Endodermal cell (in vitro differentiated cells): ENCODE results near the gene GLIS1. TPM values are rescaled to one million over a fixed set of nuclear protein-coding genes. Genes with fewer than 3 reads are reported as not detected.

ENCODE experiments used
- DNase-seq: peaks from one replicate; pipeline ENCODE4 v3.0.0-alpha.2; 2017
- H3K27ac ChIP-seq: 2 replicates; pipeline ENCODE4 v1.5.1; 2013; ENCODE audit warnings: mild to moderate bottlenecking, low read depth, low read length, moderate library complexity
- H3K27me3 ChIP-seq: 2 replicates; pipeline ENCODE4 v1.6.1; 2013; ENCODE audit warnings: mild to moderate bottlenecking, low read length, moderate library complexity; ENCODE audit not compliant: insufficient read depth, control insufficient read depth, poor library complexity, severe bottlenecking
- H3K36me3 ChIP-seq: 2 replicates; pipeline ENCODE4 v1.7.0; 2013; ENCODE audit warnings: mild to moderate bottlenecking, low read length, moderate library complexity; ENCODE audit not compliant: control insufficient read depth, insufficient read depth
- H3K4me1 ChIP-seq: one replicate; pipeline ENCODE4 v1.7.0; 2013; ENCODE audit warnings: low read length; ENCODE audit not compliant: control insufficient read depth, insufficient read depth
- H3K4me3 ChIP-seq: 2 replicates; pipeline ENCODE4 v1.5.1; 2013; ENCODE audit warnings: mild to moderate bottlenecking, low read length, moderate library complexity
- H3K9ac ChIP-seq: 2 replicates; pipeline ENCODE4 v1.6.1; 2013; ENCODE audit warnings: mild to moderate bottlenecking, low read length, moderate library complexity; ENCODE audit not compliant: poor library complexity, severe bottlenecking; ENCODE audit errors: extremely low read depth
- H3K9me3 ChIP-seq: 2 replicates; pipeline ENCODE4 v1.6.1; 2013; ENCODE audit warnings: mild to moderate bottlenecking, low read length, moderate library complexity; ENCODE audit not compliant: control insufficient read depth
- H3K27ac Mint-ChIP-seq: 2 replicates; pipeline ENCODE4 v1.8.0; 2020; ENCODE audit warnings: mixed read lengths
- H3K27me3 Mint-ChIP-seq: 2 replicates; pipeline ENCODE4 v1.8.0; 2021; ENCODE audit warnings: mild to moderate bottlenecking, mixed read lengths; ENCODE audit not compliant: insufficient read depth
- H3K36me3 Mint-ChIP-seq: 2 replicates; pipeline ENCODE4 v1.8.0; 2020; ENCODE audit warnings: low read depth, mixed read lengths
- H3K4me1 Mint-ChIP-seq: 2 replicates; pipeline ENCODE4 v1.8.0; 2020; ENCODE audit warnings: mixed read lengths
- H3K4me3 Mint-ChIP-seq: 2 replicates; pipeline ENCODE4 v1.8.0; 2020; ENCODE audit warnings: mild to moderate bottlenecking, moderate library complexity, mixed read lengths
- H3K9me3 Mint-ChIP-seq: 2 replicates; pipeline ENCODE4 v1.8.0; 2020; ENCODE audit warnings: mild to moderate bottlenecking, mixed read lengths
- WGBS, 2 experiments: methylation state at CpG; one replicate each; pipeline versions ENCODE4 v1.1.5 to v1.1.7; 2013; ENCODE audit warnings: missing lambda C conversion rate in 2 of 2, mixed read lengths in 1 of 2; ENCODE audit not compliant: insufficient coverage in 1 of 2, insufficient read length in 1 of 2; 5-methylcytosine and 5-hydroxymethylcytosine counted together
- total RNA-seq, 2 donors: library from RNA; stranded (reverse); fragmentation: NEBNext Ultra II Directional in 1 of 2; extraction: Animal tissue kit (Norgen Biotek cat#: 25700) in 1 of 2; gene quantifications; 2 replicates in 1 of 2; 3 replicates in 1 of 2; pipeline ENCODE4 v1.2.1, GENCODE V29; 2021
- TF ChIP-seq, protein P1 (sequence below): fragments of 200-600 bp; sonication (generic); conservative IDR thresholded peaks from 2 replicates; pipeline ENCODE4 v1.5.0; 2021; ENCODE audit warnings: antibody characterized with exemption, mild to moderate bottlenecking

The GLIS1 gene
- total RNA-seq, 2 donors from 2014 or later = 2.1 to 3.9 TPM

DNA sequence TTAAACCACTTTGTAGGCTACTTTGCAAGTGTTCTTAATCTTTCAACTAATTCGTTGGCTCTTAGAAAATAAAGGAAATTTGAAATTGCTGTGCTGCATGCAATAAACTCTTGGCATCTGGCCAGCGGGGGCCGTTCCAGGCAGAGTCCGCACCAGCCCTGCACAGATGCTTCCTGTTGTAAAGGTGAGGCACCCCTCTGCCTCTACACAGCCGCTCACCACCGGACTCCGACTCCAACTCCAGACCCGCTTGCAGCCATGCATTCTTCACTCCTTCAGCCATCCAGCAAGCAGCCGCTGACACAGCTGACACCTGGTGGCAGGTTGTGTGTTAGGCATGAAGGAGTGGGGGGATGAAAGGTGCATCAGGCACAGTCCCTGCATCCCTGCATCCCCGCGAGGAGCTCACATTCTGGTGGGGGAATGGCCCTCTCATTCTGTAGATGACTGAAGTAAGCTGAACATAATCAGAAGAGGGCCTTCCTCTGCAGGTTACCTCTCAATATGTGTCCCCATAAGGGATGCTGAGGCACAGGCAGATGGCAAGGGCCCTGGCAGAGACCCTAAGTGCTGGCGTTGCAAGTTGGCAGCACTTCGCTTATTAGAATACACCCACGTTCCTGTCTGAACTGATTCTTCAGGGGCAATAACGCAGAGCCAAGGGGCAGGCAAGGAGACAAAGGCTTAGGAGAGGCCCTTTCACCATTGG, 56.8 kb downstream of the GLIS1 start:
- Histone ChIP-seq H3K36me3 (no peaks in the 10 kb centered on the region), H3K9me3 (no peaks in the 10 kb centered on the region), H3K27ac (no peak overlapping the region), H3K27me3 (peaks cover 14% of the 10 kb centered on the region), H3K9ac (no peak overlapping the region), H3K4me3 (no peak overlapping the region), H3K4me1 (peaks cover 6% of the 10 kb centered on the region)
- TF ChIP-seq, protein P1, sequence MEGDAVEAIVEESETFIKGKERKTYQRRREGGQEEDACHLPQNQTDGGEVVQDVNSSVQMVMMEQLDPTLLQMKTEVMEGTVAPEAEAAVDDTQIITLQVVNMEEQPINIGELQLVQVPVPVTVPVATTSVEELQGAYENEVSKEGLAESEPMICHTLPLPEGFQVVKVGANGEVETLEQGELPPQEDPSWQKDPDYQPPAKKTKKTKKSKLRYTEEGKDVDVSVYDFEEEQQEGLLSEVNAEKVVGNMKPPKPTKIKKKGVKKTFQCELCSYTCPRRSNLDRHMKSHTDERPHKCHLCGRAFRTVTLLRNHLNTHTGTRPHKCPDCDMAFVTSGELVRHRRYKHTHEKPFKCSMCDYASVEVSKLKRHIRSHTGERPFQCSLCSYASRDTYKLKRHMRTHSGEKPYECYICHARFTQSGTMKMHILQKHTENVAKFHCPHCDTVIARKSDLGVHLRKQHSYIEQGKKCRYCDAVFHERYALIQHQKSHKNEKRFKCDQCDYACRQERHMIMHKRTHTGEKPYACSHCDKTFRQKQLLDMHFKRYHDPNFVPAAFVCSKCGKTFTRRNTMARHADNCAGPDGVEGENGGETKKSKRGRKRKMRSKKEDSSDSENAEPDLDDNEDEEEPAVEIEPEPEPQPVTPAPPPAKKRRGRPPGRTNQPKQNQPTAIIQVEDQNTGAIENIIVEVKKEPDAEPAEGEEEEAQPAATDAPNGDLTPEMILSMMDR = peak; percentile 87
- Mint-ChIP-seq H3K36me3 (no peaks in the 10 kb centered on the region), H3K4me3 (no peak overlapping the region), H3K4me1 (peaks cover 30% of the 10 kb centered on the region), H3K27me3 (peaks cover 11% of the 10 kb centered on the region), H3K9me3 (no peaks in the 10 kb centered on the region), H3K27ac (no peak overlapping the region)
- WGBS, 2 experiments = 43 to 49% methylated on average over 11 to 15 of the region's 15 CpGs
- DNase-seq = peak; percentile 94

- Histone ChIP-seq H3K9me3 (no peaks in the 10 kb centered on the region), H3K4me3 (no peak overlapping the region), H3K27me3 (peaks cover 14% of the 10 kb centered on the region), H3K27ac (no peak overlapping the region), H3K36me3 (no peaks in the 10 kb centered on the region), H3K4me1 (peaks cover 6% of the 10 kb centered on the region), H3K9ac (no peak overlapping the region)
- Mint-ChIP-seq H3K27ac (no peak overlapping the region), H3K36me3 (no peaks in the 10 kb centered on the region), H3K9me3 (no peaks in the 10 kb centered on the region), H3K4me1 (peaks cover 28% of the 10 kb centered on the region), H3K4me3 (no peak overlapping the region), H3K27me3 (peaks cover 11% of the 10 kb centered on the region)
- TF ChIP-seq, protein P1 = no peak
- 69 to 79% methylated on average over 5 to 6 of the region's 6 CpGs for WGBS, 2 experiments
- no peak for DNase-seq
Measured at GRCh38 chr1:53681351-53681976, 57.5 kb downstream of the GLIS1 start.

GRCh38 chr1:53680868-53681267, 58.1 kb downstream of the GLIS1 start:
- Mint-ChIP-seq H3K27me3 (peaks cover 11% of the 10 kb centered on the region), H3K36me3 (no peaks in the 10 kb centered on the region), H3K9me3 (no peaks in the 10 kb centered on the region), H3K4me3 (no peak overlapping the region), H3K27ac (no peak overlapping the region), H3K4me1 (peaks cover 22% of the 10 kb centered on the region)
- Histone ChIP-seq H3K9ac (no peak overlapping the region), H3K27me3 (peaks cover 14% of the 10 kb centered on the region), H3K36me3 (no peaks in the 10 kb centered on the region), H3K4me3 (no peak overlapping the region), H3K4me1 (peaks cover 6% of the 10 kb centered on the region), H3K9me3 (no peaks in the 10 kb centered on the region), H3K27ac (no peak overlapping the region)
- WGBS, 2 experiments = 90 to 96% methylated on average over 5 to 8 of the region's 8 CpGs
- no peak for DNase-seq
- TF ChIP-seq, protein P1 = no peak
